Mesendoderm (in vitro differentiated cells): ENCODE measurements around the gene TAS2R13.
A peak's percentile ranks its signal among the peaks of the same experiment; 100 is the strongest.

Source experiments
- DNase-seq: peaks from one replicate; pipeline ENCODE4 v3.0.0; 2013
- H2AK5ac ChIP-seq: 2 replicates; pipeline ENCODE4 v1.6.1; 2013; ENCODE audit warnings: low read length, inconsistent platforms
- H2BK120ac ChIP-seq: 2 replicates; pipeline ENCODE4 v1.6.1; 2013; ENCODE audit warnings: low read depth, mild to moderate bottlenecking, low read length, moderate library complexity, mixed read lengths
- H2BK15ac ChIP-seq: replicated peaks from 2 replicates; pipeline ENCODE4 v1.6.1; 2013; ENCODE audit warnings: low read depth, mild to moderate bottlenecking, moderate library complexity
- H2BK5ac ChIP-seq: 2 replicates; pipeline ENCODE4 v1.6.1; 2013; ENCODE audit warnings: low read length, inconsistent platforms
- H3K18ac ChIP-seq: 2 replicates; pipeline ENCODE4 v1.6.1; 2013; ENCODE audit warnings: mild to moderate bottlenecking, low read length, mixed read lengths
- H3K23ac ChIP-seq: one replicate; pipeline ENCODE4 v1.6.1; 2013; ENCODE audit warnings: low read length
- H3K27ac ChIP-seq: 2 replicates; pipeline ENCODE4 v1.5.1; 2013; ENCODE audit warnings: low read depth, mild to moderate bottlenecking, inconsistent platforms, low read length, moderate library complexity
- H3K27me3 ChIP-seq: 2 replicates; pipeline ENCODE4 v1.6.1; 2013; ENCODE audit warnings: low read length, control low read depth, mild to moderate bottlenecking, inconsistent platforms; ENCODE audit not compliant: insufficient read depth, poor library complexity
- H3K36me3 ChIP-seq: 2 replicates; pipeline ENCODE4 v1.6.1; 2013; ENCODE audit warnings: low read length, inconsistent platforms; ENCODE audit not compliant: control insufficient read depth, insufficient read depth
- H3K4ac ChIP-seq: one replicate; pipeline ENCODE4 v1.6.1; 2013; ENCODE audit warnings: low read depth, mild to moderate bottlenecking, low read length, moderate library complexity
- H3K4me1 ChIP-seq: 2 replicates; pipeline ENCODE4 v1.6.1; 2013; ENCODE audit warnings: low read depth, low read length, inconsistent platforms; ENCODE audit not compliant: control insufficient read depth
- H3K4me2 ChIP-seq: 2 replicates; pipeline ENCODE4 v1.6.1; 2013; ENCODE audit warnings: low read length
- H3K4me3 ChIP-seq: 2 replicates; pipeline ENCODE4 v1.5.1; 2013; ENCODE audit warnings: mild to moderate bottlenecking, low read length
- H3K56ac ChIP-seq: one replicate; pipeline ENCODE4 v1.6.1; 2013; ENCODE audit warnings: low read length
- H3K79me1 ChIP-seq: 2 replicates; pipeline ENCODE4 v1.6.1; 2013; ENCODE audit warnings: low read length, inconsistent platforms
- H3K79me2 ChIP-seq: 2 replicates; pipeline ENCODE4 v1.6.1; 2013; ENCODE audit warnings: mild to moderate bottlenecking, low read length; ENCODE audit not compliant: control insufficient read depth, insufficient read depth
- H3K9ac ChIP-seq: 2 replicates; pipeline ENCODE4 v1.6.1; 2013; ENCODE audit warnings: low read length, inconsistent platforms
- H4K5ac ChIP-seq: one replicate; pipeline ENCODE4 v1.6.1; 2013; ENCODE audit warnings: low read length
- H4K8ac ChIP-seq: one replicate; pipeline ENCODE4 v1.6.1; 2013; ENCODE audit warnings: low read depth, mild to moderate bottlenecking, control low read depth, low read length, moderate library complexity
- WGBS: extraction: QIAGEN DNeasy Blood & Tissue Kit; methylation state at CpG from one replicate; pipeline ENCODE4 v1.1.7; 2013; ENCODE audit warnings: low lambda C conversion rate, missing lambda C conversion rate; ENCODE audit not compliant: insufficient coverage; ENCODE audit errors: extremely low coverage; 5-methylcytosine and 5-hydroxymethylcytosine counted together

TAS2R13 gene

DNA sequence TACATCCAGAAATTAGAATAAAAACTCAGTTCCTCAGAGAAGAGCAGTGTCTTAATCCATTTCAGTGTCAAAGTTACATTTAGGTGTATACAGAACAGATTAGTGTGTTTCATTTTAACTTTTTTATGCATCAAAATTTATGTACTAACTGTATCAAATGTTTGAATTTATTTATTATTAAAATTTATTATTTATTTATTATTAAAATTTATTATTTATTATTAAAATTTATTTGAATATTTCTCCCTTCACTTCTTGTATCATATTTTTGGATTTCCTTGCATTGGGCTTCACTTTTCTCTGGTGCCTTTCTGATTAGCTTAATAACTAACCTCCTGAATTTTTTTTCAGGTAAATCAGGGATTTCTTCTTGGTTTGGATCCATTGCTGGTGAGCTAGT, 32.0 kb upstream of the TAS2R13 start:
- Histone ChIP-seq H3K9ac (no peak overlapping the region), H4K5ac (no peak overlapping the region), H3K4me3 (no peak overlapping the region), H2BK15ac (no peak overlapping the region), H3K27ac (no peak overlapping the region), H3K4me1 (peaks cover 4% of the 10 kb centered on the region), H2BK120ac (no peak overlapping the region), H3K4ac (no peak overlapping the region), H3K36me3 (no peaks in the 10 kb centered on the region), H2BK5ac (no peak overlapping the region), H3K18ac (no peak overlapping the region), H3K79me1 (no peaks in the 10 kb centered on the region), H3K23ac (no peak overlapping the region), H3K27me3 (no peaks in the 10 kb centered on the region), H3K4me2 (no peak overlapping the region), H3K79me2 (no peaks in the 10 kb centered on the region), H3K56ac (no peak overlapping the region), H4K8ac (no peak overlapping the region), H2AK5ac (no peak overlapping the region)
- DNase-seq, result no peak

DNA sequence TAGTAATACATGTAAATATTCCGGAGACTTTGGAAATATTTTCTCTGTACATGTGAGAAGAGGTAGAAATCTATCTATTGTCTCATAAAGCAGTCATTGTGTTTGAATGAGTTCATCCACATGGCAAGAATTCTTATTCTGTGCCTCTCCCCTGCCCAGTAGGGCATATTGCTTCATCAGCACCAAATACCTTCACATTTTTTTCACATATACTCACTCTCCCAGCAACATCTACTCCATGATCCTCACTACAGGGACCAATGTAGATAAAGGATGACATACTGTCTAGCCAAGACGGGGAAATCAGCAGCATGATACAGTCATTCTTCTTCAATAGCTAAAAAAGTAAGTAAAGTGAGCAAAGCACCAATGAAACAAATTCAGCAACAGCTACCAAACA, 31.0 kb upstream of the TAS2R13 start:
- no peak overlapping the region for H2BK15ac ChIP-seq
- no peak overlapping the region for H2BK120ac ChIP-seq
- no peak overlapping the region for H3K23ac ChIP-seq
- no peaks in the 10 kb centered on the region for H3K79me1 ChIP-seq
- no peak overlapping the region for H2AK5ac ChIP-seq
- no peak overlapping the region for H3K4me2 ChIP-seq
- no peak overlapping the region for H4K8ac ChIP-seq
- H3K18ac ChIP-seq, result no peak overlapping the region
- H4K5ac ChIP-seq, result no peak overlapping the region
- no CpG with 5 or more reads among the region's 2 CpGs for WGBS
- no peaks in the 10 kb centered on the region for H3K36me3 ChIP-seq
- no peak overlapping the region for H3K4ac ChIP-seq
- no peak overlapping the region for H3K9ac ChIP-seq
- H3K4me3 ChIP-seq, result no peak overlapping the region
- peak; percentile 84 for DNase-seq
- peaks cover 4% of the 10 kb centered on the region for H3K4me1 ChIP-seq
- no peak overlapping the region for H2BK5ac ChIP-seq
- no peak overlapping the region for H3K27ac ChIP-seq
- H3K79me2 ChIP-seq, result no peaks in the 10 kb centered on the region
- no peaks in the 10 kb centered on the region for H3K27me3 ChIP-seq
- H3K56ac ChIP-seq, result no peak overlapping the region

DNA sequence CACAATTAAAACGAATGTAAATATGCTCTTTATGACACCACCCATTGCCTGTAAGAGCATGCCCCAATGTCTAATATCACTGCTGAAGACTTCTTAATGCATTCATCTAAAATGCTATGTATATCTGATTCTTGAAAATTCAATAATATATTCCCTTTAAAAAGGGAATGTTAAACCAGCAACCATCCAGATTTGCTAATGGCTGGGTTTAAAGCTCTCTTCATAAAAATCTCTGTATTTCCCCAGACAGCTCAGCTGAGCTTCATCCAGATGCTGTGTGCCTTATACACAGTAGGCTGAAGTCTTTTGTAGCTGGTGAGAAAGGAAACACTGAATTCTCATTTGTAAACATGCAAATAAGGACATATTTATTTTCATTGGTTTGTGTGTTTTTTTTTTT, 29.8 kb upstream of the TAS2R13 start, which contains the start of gene TAS2R14:
TSS of gene TAS2R14 (minus strand) at position 101 of the 400 bp plus-strand sequence. CDS start at position 45, 56 bp downstream.
- H3K79me1 ChIP-seq, result no peaks in the 10 kb centered on the region
- no peak within 1 kb of the TSS for H2BK15ac ChIP-seq
- H3K36me3 ChIP-seq, result no peaks in the 10 kb centered on the region
- no peak within 1 kb of the TSS for H3K23ac ChIP-seq
- no peak within 1 kb of the TSS for H2BK5ac ChIP-seq
- H3K4ac ChIP-seq, result no peak within 1 kb of the TSS
- H3K4me2 ChIP-seq, result no peak within 1 kb of the TSS
- H3K18ac ChIP-seq, result no peak within 1 kb of the TSS
- no peak for DNase-seq
- no peak within 1 kb of the TSS for H3K56ac ChIP-seq
- H3K79me2 ChIP-seq, result no peaks in the 10 kb centered on the region
- H4K8ac ChIP-seq, result no peak within 1 kb of the TSS
- H4K5ac ChIP-seq, result no peak within 1 kb of the TSS
- peaks cover 4% of the 10 kb centered on the region for H3K4me1 ChIP-seq
- H3K27ac ChIP-seq, result no peak within 1 kb of the TSS
- no peaks in the 10 kb centered on the region for H3K27me3 ChIP-seq
- H3K4me3 ChIP-seq, result no peak within 1 kb of the TSS
- no peak within 1 kb of the TSS for H3K9ac ChIP-seq
- 100% methylated on average over 1 of the region's 1 CpG for WGBS
- H2BK120ac ChIP-seq, result no peak within 1 kb of the TSS
- H2AK5ac ChIP-seq, result no peak within 1 kb of the TSS

DNA sequence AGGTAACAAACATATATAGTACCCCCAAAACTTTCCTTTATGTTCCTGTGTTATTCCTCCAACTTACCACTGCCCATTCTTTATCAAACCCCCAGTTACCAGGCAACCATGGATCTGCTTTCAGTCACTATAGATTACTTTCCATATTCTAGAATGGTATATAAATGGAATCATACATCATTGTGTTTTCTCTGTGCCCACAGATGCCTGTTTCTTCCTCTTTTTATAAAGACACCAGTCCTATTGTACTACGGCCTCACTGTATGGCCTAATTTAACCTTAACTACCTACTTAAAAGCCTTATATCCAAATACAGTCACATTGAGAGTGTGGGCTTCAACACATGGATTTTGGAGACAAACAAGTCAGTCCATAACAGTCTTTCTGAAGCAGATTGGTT, 27.1 kb upstream of the TAS2R13 start:
- H3K27ac ChIP-seq, result no peak overlapping the region
- H3K23ac ChIP-seq, result no peak overlapping the region
- no peak overlapping the region for H3K4ac ChIP-seq
- H3K79me1 ChIP-seq, result no peaks in the 10 kb centered on the region
- H3K27me3 ChIP-seq, result no peaks in the 10 kb centered on the region
- no peak for DNase-seq
- H2BK15ac ChIP-seq, result no peak overlapping the region
- no peaks in the 10 kb centered on the region for H3K36me3 ChIP-seq
- H4K8ac ChIP-seq, result no peak overlapping the region
- no peak overlapping the region for H3K9ac ChIP-seq
- no peak overlapping the region for H4K5ac ChIP-seq
- no peak overlapping the region for H3K18ac ChIP-seq
- no peak overlapping the region for H2AK5ac ChIP-seq
- no peak overlapping the region for H3K56ac ChIP-seq
- no peak overlapping the region for H3K4me2 ChIP-seq
- whole genome bisulfite sequencing, result no CpG with 5 or more reads among the region's 1 CpG
- H3K79me2 ChIP-seq, result no peaks in the 10 kb centered on the region
- no peak overlapping the region for H2BK5ac ChIP-seq
- no peak overlapping the region for H2BK120ac ChIP-seq
- no peak overlapping the region for H3K4me3 ChIP-seq
- no peaks in the 10 kb centered on the region for H3K4me1 ChIP-seq

DNA sequence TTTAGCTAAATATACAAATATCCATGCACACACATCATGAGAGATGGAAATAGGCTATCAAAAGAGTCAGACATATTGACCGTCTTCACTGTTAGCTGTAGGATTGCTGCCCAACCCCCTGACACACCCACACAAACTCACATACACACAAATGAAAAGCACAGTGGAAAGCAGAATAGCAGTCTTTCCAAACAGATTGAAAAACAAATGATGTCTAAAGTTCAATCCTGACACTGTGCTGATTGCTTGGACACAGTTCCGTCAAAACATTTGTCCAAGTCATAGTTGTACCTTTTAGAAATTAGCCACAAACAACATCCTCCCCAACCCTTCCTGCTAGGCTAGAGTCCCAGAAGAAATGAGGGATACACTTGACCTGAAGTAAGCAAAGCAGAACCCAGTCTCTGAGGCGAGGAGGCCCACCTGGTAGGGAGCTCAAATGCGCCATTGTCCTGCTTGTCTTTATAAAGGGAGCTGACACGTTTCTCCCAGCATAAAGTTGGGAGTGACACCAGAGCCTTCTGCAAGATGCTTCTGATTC, 19.5 kb upstream of the TAS2R13 start, which contains the start of gene PRH2:
TSS of gene PRH2 (plus strand) at position 491 of the 541 bp plus-strand sequence. CDS start at position 529, 38 bp downstream.
- Histone ChIP-seq H2AK5ac (no peak within 1 kb of the TSS), H3K36me3 (no peaks in the 10 kb centered on the region), H3K79me2 (no peaks in the 10 kb centered on the region), H3K4me2 (no peak within 1 kb of the TSS), H3K4me3 (no peak within 1 kb of the TSS), H3K27me3 (no peaks in the 10 kb centered on the region), H3K27ac (no peak within 1 kb of the TSS), H3K4ac (no peak within 1 kb of the TSS), H4K8ac (no peak within 1 kb of the TSS), H3K56ac (no peak within 1 kb of the TSS), H3K18ac (no peak within 1 kb of the TSS), H3K9ac (no peak within 1 kb of the TSS), H3K4me1 (no peaks in the 10 kb centered on the region), H3K23ac (no peak within 1 kb of the TSS), H3K79me1 (no peaks in the 10 kb centered on the region), H2BK5ac (no peak within 1 kb of the TSS), H2BK15ac (no peak within 1 kb of the TSS), H4K5ac (no peak within 1 kb of the TSS), H2BK120ac (no peak within 1 kb of the TSS)
- WGBS, result no CpG with 5 or more reads among the region's 5 CpGs
- no peak for DNase-seq

DNA sequence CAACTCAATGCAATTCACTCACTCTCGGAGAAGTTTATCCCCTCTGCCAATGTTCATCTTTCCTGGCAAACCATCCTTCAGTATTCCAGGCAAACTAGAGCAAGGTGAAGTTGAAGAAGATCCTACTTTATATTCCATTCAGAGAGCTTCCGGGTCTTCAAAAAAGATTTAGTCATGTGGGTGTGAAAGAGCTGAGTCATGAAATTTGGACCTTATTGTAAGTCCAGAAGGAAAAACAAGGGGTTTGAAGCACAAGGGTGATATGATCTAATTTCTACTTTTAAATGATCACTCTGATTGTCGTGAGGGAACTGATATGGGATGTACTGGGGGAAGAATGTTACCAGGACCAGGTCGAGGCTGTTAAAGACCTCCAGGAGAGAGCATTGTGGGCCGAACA, 16.9 kb upstream of the TAS2R13 start:
- Histone ChIP-seq H3K56ac (no peak overlapping the region), H2AK5ac (no peak overlapping the region), H3K79me2 (no peaks in the 10 kb centered on the region), H3K4me1 (no peaks in the 10 kb centered on the region), H3K36me3 (no peaks in the 10 kb centered on the region), H4K5ac (no peak overlapping the region), H3K4me2 (no peak overlapping the region), H3K23ac (no peak overlapping the region), H3K18ac (no peak overlapping the region), H3K27ac (no peak overlapping the region), H3K9ac (no peak overlapping the region), H3K79me1 (no peaks in the 10 kb centered on the region), H4K8ac (no peak overlapping the region), H3K27me3 (no peaks in the 10 kb centered on the region), H3K4me3 (no peak overlapping the region), H3K4ac (no peak overlapping the region), H2BK120ac (no peak overlapping the region), H2BK5ac (no peak overlapping the region), H2BK15ac (no peak overlapping the region)
- WGBS, result no CpG with 5 or more reads among the region's 5 CpGs
- no peak for DNase-seq
